Measurements from ENCODE around the gene PPIL6.

DNA sequence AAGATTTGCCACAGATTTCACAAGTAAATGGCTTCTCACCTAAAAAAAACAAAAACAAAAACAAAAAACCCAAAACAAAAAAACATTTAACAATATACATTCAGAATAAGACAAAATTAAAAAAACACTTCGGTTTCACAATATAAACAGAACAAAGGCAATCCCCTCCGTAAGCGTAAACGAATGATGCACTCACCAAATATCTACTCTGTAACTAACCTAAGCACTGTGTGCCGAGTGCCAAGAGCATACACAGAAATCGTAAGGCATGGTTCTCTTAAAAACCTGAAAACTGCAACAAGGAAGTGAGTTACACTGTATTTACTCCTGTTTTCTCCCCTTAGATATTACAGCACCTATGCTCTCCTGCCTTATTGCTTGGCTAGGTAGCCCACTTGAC is 27.3 kb upstream of the PPIL6 start:
- TF ChIP-seq, protein P1, sequence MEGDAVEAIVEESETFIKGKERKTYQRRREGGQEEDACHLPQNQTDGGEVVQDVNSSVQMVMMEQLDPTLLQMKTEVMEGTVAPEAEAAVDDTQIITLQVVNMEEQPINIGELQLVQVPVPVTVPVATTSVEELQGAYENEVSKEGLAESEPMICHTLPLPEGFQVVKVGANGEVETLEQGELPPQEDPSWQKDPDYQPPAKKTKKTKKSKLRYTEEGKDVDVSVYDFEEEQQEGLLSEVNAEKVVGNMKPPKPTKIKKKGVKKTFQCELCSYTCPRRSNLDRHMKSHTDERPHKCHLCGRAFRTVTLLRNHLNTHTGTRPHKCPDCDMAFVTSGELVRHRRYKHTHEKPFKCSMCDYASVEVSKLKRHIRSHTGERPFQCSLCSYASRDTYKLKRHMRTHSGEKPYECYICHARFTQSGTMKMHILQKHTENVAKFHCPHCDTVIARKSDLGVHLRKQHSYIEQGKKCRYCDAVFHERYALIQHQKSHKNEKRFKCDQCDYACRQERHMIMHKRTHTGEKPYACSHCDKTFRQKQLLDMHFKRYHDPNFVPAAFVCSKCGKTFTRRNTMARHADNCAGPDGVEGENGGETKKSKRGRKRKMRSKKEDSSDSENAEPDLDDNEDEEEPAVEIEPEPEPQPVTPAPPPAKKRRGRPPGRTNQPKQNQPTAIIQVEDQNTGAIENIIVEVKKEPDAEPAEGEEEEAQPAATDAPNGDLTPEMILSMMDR (IDR thresholded peaks at IDR 0.05), result no peak
- no peak for TF ChIP-seq POLR2A (IDR thresholded peaks at IDR 0.05)
